A172 (cell line): Measurements from ENCODE around the gene LINS1. TPM values are rescaled to one million over a fixed set of nuclear protein-coding genes. Genes with fewer than 3 reads are reported as not detected.

Experiments
- DNase-seq: peaks from one replicate; pipeline ENCODE4 v3.0.0-alpha.2; 2015; ENCODE audit warnings: low spot score
- total RNA-seq: library from RNA; depleted of rRNA; stranded (reverse); fragments of >200 nt; shearing (Covaris generic); gene quantifications from 2 replicates; pipeline ENCODE4 v1.2.3, GENCODE V29; 2014; rRNA removed

LINS1 gene
- total RNA-seq, 1 experiment from 2014 or later, result 6.9 TPM

DNA sequence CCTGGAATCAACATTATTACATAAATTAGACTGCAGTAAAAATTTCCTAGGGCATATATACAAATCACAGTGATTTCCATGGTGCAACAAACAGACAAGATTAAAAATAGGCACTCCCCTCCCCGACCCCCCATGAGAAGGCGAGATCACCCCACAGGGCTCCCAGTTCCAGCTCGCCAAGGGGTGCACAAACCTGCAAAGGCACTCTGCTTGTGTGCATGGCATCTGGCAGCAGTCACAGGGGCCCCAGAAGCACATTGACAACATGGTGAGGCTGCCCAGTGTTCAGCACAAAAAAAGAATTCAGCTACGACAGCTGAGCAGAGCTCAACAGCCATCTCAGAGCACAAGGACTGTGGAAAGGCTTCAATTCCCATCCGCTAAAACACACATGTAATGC lies 54.0 kb downstream of the LINS1 start:
- DNase-seq, result no peak

DNA sequence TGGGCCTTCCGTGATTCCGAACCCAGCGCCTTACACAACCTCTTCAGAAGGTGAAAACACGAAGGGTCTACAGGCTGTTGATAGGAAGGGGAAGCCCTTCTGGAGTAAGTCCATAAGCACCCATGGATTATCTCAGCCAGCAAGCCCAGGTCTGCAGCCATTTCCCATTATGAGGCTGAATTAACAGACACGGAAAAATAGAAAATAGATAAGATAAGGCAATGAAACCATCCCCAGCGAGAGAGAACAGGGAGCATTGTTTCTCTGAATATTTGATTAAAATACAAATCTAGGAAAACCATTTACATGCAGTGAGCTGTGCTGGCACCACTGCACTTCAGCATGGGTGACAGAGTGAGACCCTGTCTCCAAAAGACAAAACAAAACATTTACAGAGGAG lies 57.0 kb downstream of the LINS1 start:
- no peak for DNase-seq

DNA sequence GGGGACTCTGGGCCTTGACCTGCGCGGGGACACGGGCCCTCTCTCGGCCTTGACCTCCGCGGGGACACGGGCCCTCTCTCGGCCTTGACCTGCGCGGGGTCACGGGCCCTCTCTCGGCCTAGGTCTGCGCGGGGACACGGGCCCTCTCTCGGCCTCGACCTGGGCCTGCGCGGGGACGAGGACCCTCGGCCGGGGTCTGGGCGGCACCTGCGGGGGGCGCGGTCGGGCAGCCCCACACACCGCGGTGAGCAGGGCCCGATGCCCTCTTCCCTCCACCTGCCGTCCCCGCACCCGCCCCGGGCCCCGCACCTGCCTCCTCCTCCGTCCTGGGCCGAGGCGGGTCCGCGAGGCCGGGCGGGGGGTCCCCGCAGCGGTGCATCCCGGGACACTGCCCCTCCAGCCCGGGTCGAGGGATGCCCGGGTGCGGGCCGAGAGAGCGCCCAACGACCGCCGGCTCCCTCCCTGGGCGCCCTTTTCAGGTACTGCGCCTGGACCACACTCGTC lies 57.6 kb downstream of the LINS1 start:
- no peak for DNase-seq

DNA sequence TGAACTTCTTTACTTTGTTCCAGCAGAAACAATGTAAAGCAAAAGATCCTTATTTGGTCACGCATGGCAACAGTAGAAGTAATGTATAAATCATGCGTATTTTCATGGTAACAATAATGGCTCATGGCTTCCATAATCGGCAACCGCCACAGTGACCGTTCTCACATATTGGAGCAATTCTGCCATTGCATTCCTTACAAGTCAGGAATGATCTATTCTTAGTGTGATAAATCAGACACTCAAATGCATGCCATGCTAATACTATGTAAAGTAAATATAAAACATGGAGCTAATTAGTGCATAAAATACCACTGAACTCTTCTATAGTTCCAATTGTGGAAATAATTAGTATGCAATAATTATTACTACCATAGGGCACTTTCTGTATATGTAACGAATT lies 59.7 kb downstream of the LINS1 start:
- no peak for DNase-seq

DNA sequence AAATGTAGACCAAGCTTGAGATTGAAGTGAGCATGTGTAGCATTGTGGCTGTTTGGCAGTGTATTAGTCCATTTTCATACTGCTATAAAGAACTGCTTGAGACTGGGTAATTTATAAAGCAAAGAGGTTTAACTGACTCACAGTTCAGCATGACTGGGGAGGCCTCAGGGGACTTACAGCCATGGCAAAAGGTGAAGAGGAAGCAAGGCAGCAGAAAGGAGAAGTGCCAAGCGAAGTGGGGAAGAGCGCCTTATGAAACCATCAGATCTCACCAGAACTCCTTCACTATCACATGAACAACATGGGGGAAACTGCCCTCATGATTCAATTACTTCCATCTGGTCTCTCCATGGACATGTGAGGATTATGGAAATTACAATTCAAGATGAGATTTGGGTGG lies 64.7 kb downstream of the LINS1 start:
- no peak for DNase-seq

GRCh38 chr15:100536733-100537132 lies 65.3 kb downstream of the LINS1 start:
- DNase-seq, result no peak

DNA sequence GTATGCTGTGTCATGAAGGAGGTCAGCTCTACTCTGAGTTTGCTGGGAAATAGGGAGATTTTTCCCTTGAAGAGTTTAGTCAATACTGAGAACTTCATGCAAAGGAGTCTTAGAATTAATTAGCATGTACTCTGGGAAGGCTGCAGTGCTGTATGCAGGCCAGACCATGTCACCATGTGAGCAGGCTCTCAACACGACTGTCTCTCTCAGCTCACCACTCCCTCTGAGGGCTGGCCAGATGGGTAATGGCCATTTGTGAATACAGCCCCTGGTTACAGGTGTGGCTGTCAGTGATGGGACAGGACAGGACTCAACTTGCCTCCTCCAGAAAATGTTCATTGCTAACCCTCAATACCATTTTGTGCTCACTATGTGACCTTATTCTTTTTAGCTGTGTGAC lies 68.1 kb downstream of the LINS1 start:
- DNase-seq, result no peak

- DNase-seq, result no peak
Measured at GRCh38 chr15:100531823-100532327, 70.1 kb downstream of the LINS1 start.

DNA sequence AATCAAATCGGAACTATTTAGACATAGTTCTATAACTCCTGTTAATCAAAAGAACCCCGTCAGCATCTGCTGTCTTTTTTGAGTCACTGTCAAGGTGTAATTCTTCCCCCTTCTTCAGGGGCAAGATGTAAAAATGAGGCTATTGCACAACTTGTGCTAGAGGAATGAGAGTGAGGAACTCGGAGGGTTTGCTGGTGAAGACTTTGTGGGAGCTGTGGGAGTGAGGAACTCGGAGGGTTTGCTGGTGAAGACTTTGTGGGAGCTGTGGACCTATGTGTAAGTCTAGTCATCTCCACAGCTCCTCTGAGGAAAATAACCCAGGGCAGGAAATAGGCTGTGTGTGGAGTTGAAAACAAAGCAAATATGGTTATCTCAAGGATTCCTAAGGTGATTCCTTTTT lies 70.8 kb downstream of the LINS1 start:
- no peak for DNase-seq

DNA sequence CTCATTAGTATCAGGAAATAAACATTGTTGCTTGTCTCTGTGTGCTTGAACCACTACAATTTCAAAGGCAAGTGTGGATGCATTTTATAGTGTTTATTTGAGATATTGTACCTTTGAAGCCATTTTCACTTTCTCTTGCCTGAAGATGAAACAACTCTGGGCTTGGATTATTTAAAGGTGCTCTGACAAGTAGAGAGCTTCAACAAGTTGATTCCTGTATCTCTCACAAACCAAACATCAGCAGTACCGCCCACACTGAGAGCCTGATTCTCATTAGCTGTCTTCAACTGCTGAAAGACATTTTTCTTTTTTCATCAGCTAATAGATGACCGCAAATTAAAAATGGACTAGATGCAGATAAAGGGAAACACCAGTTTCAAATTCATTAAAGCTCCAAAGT lies 72.4 kb downstream of the LINS1 start:
- DNase-seq, result no peak

- no peak for DNase-seq
Measured at GRCh38 chr15:100528833-100529428, 73.1 kb downstream of the LINS1 start, which contains the start of gene CERS3. Gene CERS3, minus strand, starts transcription at chr15:100528950. Its CDS starts 27,101 bp downstream, at chr15:100501849.

- no peak for DNase-seq
Measured at GRCh38 chr15:100526027-100526481, 75.9 kb downstream of the LINS1 start.

- DNase-seq, result no peak
Measured at GRCh38 chr15:100525436-100525835, 76.5 kb downstream of the LINS1 start.

- no peak for DNase-seq
Measured at GRCh38 chr15:100524326-100524725, 77.7 kb downstream of the LINS1 start.

- DNase-seq, result no peak
Measured at GRCh38 chr15:100521907-100522306, 80.1 kb downstream of the LINS1 start.

GRCh38 chr15:100520132-100520921 lies 81.7 kb downstream of the LINS1 start:
- no peak for DNase-seq

GRCh38 chr15:100517846-100518245 lies 84.1 kb downstream of the LINS1 start:
- no peak for DNase-seq

Other genes starting within 250 kb of the LINS1 start
- gene CERS3, start 73.2 kb downstream of the LINS1 start, total RNA-seq, result not detected in 2 replicates
- 11.4 and 12.6 TPM in 2 replicates for gene ASB7, start 405 bp upstream of the LINS1 start, total RNA-seq